ENCODE data around the gene SLC10A1.

SLC10A1 gene

DNA sequence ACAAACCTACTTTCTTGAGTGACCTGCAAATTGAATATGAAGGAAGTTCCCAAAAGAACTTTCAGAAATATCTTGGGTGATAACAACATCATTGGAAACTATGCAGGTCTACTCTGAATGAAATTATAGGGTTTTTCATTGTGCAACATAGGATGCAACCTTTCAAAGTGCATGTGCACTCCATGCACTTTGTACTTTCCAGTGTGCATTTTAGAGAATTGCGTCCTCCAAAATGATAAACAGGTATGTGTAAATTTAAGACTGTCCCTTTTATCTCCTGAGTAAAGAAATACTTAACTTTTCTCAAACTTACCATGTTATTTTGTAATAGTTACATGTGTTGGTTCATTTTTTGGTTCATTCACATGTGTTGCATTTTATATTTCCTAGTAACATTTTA is 16.9 kb downstream of the SLC10A1 start:
- H3K9me3 ChIP-seq: no peaks in the 10 kb centered on the region
- TF ChIP-seq, protein P1, sequence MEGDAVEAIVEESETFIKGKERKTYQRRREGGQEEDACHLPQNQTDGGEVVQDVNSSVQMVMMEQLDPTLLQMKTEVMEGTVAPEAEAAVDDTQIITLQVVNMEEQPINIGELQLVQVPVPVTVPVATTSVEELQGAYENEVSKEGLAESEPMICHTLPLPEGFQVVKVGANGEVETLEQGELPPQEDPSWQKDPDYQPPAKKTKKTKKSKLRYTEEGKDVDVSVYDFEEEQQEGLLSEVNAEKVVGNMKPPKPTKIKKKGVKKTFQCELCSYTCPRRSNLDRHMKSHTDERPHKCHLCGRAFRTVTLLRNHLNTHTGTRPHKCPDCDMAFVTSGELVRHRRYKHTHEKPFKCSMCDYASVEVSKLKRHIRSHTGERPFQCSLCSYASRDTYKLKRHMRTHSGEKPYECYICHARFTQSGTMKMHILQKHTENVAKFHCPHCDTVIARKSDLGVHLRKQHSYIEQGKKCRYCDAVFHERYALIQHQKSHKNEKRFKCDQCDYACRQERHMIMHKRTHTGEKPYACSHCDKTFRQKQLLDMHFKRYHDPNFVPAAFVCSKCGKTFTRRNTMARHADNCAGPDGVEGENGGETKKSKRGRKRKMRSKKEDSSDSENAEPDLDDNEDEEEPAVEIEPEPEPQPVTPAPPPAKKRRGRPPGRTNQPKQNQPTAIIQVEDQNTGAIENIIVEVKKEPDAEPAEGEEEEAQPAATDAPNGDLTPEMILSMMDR (IDR thresholded peaks at IDR 0.05; ENCODE audit: low read depth, low read length): no peak
- DNase-seq: no peak
- H3K4me3 ChIP-seq (ENCODE audit: low read depth, low read length): no peak overlapping the region
- H3K36me3 ChIP-seq: peaks cover 25% of the 10 kb centered on the region
- no peaks in the 10 kb centered on the region for H3K27me3 ChIP-seq
- H3K4me1 ChIP-seq: no peaks in the 10 kb centered on the region

DNA sequence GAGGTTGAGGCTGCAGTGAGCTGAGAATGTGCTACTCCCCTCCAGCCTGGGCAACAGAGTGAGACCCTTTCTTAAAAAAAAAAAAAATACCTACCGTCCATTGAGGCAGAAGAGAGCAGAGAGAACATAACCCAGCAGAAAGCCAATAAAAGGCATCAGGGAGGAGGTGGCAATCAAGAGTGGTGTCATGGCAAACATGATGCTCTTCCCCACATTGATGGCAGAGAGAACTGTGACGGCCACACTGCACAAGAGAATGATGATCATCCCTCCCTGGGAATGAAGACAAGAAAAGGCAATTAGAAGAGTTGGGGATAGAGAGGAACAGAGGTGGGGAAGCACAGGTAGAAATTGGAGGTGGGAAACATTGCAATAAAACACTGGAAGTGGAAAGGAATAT is 18.0 kb downstream of the SLC10A1 start:
- TF ChIP-seq, protein P1 (IDR thresholded peaks at IDR 0.05; ENCODE audit: low read depth, low read length): no peak
- H3K36me3 ChIP-seq: peaks cover 33% of the 10 kb centered on the region
- no peaks in the 10 kb centered on the region for H3K9me3 ChIP-seq
- H3K4me3 ChIP-seq (ENCODE audit: low read depth, low read length): no peak overlapping the region
- no peaks in the 10 kb centered on the region for H3K27me3 ChIP-seq
- no peaks in the 10 kb centered on the region for H3K4me1 ChIP-seq
- no peak for DNase-seq

DNA sequence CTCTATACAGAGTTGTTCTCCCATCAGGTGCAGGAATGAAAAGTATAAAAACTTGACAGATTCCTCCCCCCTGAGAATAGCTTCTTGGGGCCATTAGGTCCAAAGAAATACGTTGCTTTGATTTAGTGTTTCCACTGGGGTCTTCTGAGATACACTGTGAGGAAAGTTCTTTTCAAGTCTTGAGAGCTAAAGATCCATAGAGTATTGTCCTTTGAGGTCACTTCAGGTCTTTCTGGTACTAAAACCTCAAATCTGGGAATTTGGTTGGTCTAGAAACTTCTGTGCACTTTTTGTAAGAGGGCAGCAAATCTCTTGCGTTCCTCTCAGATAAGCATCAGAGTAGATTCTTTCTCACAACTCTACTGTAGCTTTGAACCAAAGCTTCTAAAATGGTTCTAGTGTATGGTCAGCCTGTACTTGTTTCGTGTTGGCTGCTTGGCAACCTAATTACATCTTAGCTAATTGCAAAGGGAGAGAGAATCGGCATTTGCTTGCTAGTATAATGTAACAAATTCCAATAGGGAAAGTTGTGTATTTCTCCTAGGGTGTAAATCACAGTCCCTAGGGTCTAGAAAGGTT is 20.1 kb downstream of the SLC10A1 start:
- Histone ChIP-seq H3K4me1 (no peaks in the 10 kb centered on the region), H3K9me3 (no peaks in the 10 kb centered on the region), H3K27me3 (no peaks in the 10 kb centered on the region), H3K4me3 (ENCODE audit: low read depth, low read length) (no peak overlapping the region), H3K36me3 (peaks cover 54% of the 10 kb centered on the region)
- no peak for DNase-seq
- TF ChIP-seq, protein P1 (IDR thresholded peaks at IDR 0.05; ENCODE audit: low read depth, low read length): no peak

DNA sequence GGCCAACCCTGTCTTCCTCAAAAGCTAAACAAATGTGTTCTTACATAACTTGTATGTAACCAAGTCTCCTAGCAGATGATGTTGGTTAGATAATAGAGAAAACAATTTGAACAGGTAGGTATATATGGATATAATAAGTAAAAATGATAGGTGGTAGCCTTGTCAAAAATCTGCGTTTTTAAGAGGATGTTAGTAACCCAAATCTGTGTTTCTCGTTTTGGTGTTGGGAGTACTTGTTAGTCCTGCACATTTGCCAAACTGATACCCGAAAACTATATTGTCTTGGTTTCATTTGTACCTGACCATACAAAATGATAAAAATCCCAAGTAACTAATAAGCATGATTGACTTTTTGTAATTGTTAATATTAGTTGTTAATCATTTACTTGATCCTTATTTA is 22.0 kb downstream of the SLC10A1 start:
- DNase-seq: no peak
- H3K4me1 ChIP-seq: no peaks in the 10 kb centered on the region
- no peak overlapping the region for H3K4me3 ChIP-seq (ENCODE audit: low read depth, low read length)
- peaks cover 74% of the 10 kb centered on the region for H3K36me3 ChIP-seq
- TF ChIP-seq, protein P1 (IDR thresholded peaks at IDR 0.05; ENCODE audit: low read depth, low read length): no peak
- H3K9me3 ChIP-seq: no peaks in the 10 kb centered on the region
- no peaks in the 10 kb centered on the region for H3K27me3 ChIP-seq

DNA sequence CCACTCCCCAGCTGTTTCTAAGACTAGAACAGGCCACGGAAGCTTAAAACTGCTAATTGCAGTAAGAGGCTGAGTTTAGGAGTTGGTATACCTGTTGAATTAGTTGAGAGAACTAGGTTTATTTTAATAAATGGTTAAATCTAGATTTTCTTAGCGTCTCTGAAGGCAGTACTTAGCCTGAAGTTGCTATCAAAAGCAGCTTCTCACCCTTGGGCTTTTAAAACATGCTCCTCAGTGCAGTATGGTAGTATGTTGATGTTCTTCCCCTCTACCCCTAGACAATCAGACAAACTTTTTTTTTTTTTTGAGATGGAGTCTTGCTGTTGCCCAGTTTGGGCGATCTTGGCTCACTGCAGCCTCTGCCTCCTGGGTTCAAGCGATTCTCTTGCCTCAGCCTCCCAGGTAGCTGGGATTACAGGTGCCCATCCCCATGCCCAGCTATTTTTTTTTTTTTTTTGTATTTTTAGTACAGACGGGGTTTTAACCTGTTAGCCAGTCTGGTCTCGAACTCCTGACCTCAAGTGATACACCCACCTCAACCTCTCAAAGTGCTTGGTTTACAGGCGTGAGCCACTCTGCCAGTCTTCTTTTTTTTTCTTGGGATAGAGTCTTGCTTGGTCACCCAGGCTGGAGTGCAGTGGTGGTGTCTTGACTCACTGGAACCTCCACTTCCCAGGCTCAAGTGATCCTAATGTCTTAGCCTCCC is 23.3 kb downstream of the SLC10A1 start:
- H3K4me3 ChIP-seq (ENCODE audit: low read depth, low read length): no peak overlapping the region
- no peaks in the 10 kb centered on the region for H3K9me3 ChIP-seq
- DNase-seq: no peak
- H3K36me3 ChIP-seq: peaks cover 86% of the 10 kb centered on the region
- H3K27me3 ChIP-seq: no peaks in the 10 kb centered on the region
- TF ChIP-seq, protein P1 (IDR thresholded peaks at IDR 0.05; ENCODE audit: low read depth, low read length): no peak
- H3K4me1 ChIP-seq: no peaks in the 10 kb centered on the region
